GM21367 (cell line): Measurements from ENCODE around the gene SMAD7.
"Not testable (repeated sequence)": the region's sequence is repeated elsewhere in the genome, so short reads cannot be mapped to it uniquely, and the experiment has no call there.

Source experiments
- ATAC-seq: cut with Tn5 transposase; IDR thresholded peaks from one replicate; pipeline ENCODE4 v1.9.1; 2021; ENCODE audit not compliant: unreplicated experiment

SMAD7 gene

GRCh38 chr18:48884306-48884705 lies 66.5 kb downstream of the SMAD7 start:
- ATAC-seq: no peak

- ATAC-seq: no peak
These were observed 68.4 kb downstream of the SMAD7 start for GRCh38 chr18:48882379-48882778.

- no peak for ATAC-seq
These were observed 69.8 kb downstream of the SMAD7 start for GRCh38 chr18:48880931-48881330.

GRCh38 chr18:48879008-48879431 lies 71.7 kb downstream of the SMAD7 start:
- no peak for ATAC-seq

GRCh38 chr18:48878471-48878870 lies 72.3 kb downstream of the SMAD7 start:
- no peak for ATAC-seq

- ATAC-seq: no peak
These were observed 72.8 kb downstream of the SMAD7 start for GRCh38 chr18:48877941-48878340.

- no peak for ATAC-seq
These were observed 74.2 kb downstream of the SMAD7 start for GRCh38 chr18:48876590-48876989.

- no peak for ATAC-seq
These were observed 74.7 kb downstream of the SMAD7 start for GRCh38 chr18:48875942-48876511.

GRCh38 chr18:48875314-48875941 lies 75.3 kb downstream of the SMAD7 start:
- no peak for ATAC-seq

GRCh38 chr18:48874701-48875162 lies 76.0 kb downstream of the SMAD7 start:
- ATAC-seq: no peak

GRCh38 chr18:48874233-48874632 lies 76.5 kb downstream of the SMAD7 start:
- no peak for ATAC-seq

- ATAC-seq: no peak
These were observed 78.3 kb downstream of the SMAD7 start for GRCh38 chr18:48872234-48873145.

- no peak for ATAC-seq
These were observed 79.2 kb downstream of the SMAD7 start for GRCh38 chr18:48871391-48872166.

- ATAC-seq: not testable (repeated sequence)
These were observed 79.8 kb downstream of the SMAD7 start for GRCh38 chr18:48870926-48871325.
